ENCODE results near the gene KCNJ18.
"Not testable (repeated sequence)": the region's sequence is repeated elsewhere in the genome, so short reads cannot be mapped to it uniquely, and the experiment has no call there.

KCNJ18 gene
- 0 to 1.4 (median 0) reads per million in 17 experiments for total RNA-seq

DNA sequence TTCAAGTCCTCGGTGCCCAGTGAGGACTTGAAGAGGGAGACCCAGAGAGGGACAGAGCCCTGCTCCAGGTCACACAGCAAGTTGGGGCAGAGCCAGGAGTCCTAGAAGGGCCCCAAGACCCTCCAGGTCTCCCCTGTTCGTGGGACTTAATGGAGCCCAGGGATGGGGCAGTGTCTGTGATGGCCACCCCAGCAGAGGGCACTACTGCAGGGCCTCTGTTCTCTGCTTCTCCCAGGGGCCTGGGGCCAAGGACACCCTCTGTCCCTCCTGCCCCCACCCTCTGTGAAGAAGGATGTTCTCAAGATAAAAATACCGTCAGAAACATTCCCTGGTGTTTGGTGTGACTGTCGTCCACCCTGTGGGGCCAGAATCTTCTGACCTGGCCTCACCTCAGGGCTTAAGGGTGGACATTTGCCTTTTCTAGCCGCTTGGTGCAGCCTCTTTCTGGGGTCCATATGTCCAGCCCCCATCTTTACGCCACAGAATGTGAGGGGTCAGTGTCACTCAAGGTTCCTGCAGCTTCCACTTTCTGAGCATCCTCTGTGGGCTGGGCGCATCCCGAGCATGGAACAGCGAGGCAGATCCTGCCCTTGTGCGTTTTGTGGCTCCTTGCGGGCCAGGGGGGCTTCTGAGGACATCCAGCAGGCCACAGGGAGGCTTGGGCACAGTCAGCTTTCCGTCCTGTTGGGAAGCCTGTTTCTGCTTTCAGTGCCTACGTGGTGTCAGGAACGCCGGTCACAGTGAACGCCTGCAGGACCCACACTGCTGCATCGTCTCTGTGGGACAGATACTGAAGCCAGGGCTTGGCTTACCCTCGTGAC, at the start of gene KCNJ18:
Gene KCNJ18 (plus strand): TSS at position 641 of the 821 bp plus-strand sequence. CDS start 10,264 bp downstream, outside the sequence.
- not testable (repeated sequence) for DNase-seq

DNA sequence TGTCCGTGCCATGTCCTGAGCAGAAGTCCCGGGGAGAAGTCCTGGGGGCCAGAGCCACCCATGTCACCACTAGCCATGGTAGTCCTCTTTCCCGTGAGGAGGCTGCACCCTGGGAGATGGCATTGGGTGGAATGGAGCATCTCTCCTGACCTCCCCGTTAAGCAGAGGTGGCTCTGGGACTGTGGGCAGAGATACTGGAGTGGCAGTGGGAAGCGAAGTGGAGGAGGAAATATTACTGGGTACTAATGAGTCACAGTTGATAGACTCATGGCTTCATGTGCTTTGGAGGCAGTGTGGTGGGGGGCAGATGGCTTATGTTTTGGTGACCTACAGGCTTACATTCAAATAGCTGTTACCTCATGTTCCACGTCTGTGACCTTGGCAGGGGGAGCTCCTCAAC, 44.2 kb upstream of the KCNJ18 start:
- not testable (repeated sequence) for DNase-seq

GRCh38 chr17:21650043-21650442, 42.3 kb upstream of the KCNJ18 start:
- not testable (repeated sequence) for DNase-seq

GRCh38 chr17:21652049-21652448, 40.3 kb upstream of the KCNJ18 start:
- DNase-seq, result not testable (repeated sequence)

GRCh38 chr17:21653211-21653610, 39.1 kb upstream of the KCNJ18 start:
- DNase-seq, result not testable (repeated sequence)

- DNase-seq, result not testable (repeated sequence)
Observed at GRCh38 chr17:21656518-21657309, 35.6 kb upstream of the KCNJ18 start.

GRCh38 chr17:21659635-21660034, 32.7 kb upstream of the KCNJ18 start:
- not testable (repeated sequence) for DNase-seq

- DNase-seq, result not testable (repeated sequence)
Observed at GRCh38 chr17:21661455-21661854, 30.9 kb upstream of the KCNJ18 start.

- DNase-seq, result not testable (repeated sequence)
Observed at GRCh38 chr17:21663166-21663565, 29.2 kb upstream of the KCNJ18 start.

DNA sequence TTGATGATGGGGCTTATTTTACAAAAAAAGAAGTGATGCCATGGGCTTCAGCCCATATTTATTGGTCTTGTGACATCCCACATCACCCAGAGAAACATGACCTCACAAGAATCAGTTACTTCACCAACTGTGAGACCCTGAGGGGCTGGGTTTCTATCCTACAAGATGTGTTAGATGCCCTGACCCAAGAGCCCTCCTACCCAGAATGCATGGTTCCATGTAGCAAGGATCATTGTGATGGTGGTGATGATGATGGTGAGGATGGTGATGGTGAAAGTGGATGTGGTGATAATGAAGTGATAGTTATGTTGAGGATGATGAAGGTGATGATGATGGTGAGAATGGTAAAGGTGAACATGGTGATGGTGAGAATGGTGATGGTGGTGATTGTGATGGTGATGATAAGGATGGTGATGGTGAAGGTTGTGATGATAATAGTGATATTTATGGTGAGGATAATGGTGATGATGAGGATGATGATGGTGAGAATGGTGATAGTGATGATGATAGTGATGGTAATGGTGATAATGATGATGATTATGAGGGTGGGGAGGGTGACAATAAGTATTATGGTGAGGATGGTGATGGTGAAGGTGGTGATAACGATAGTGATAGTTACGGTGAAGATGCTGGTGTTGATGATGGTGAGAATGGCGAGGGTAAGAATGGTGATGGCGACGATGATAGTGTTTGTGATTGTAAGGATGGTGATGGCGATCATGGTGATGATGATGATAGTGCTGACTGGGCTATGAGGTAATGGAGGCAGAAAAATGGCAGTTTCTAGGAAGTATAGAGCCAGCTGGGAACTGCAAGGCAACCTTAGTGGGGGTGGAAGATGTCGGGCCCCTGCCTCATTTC, 28.5 kb upstream of the KCNJ18 start:
- not testable (repeated sequence) for DNase-seq

DNA sequence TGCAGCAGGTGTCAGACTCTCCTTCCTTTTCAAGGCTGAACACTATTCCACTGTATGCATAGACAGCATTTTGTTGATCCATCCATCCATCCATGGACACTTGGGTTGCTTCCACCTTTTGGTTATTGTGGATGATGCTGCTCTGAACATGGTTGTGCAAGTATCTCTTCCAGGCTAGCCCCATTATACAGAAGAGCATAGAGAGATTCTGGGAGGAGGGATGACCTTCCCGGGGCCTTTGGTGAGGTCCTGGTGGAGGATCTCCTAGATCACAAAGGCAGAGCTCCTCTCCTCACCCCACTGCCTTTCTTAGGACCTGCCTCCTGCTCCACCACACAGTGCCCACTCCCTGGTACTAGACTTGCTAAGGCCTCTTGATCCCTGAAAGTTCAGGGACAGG, 27.2 kb upstream of the KCNJ18 start:
- DNase-seq, result not testable (repeated sequence)

DNA sequence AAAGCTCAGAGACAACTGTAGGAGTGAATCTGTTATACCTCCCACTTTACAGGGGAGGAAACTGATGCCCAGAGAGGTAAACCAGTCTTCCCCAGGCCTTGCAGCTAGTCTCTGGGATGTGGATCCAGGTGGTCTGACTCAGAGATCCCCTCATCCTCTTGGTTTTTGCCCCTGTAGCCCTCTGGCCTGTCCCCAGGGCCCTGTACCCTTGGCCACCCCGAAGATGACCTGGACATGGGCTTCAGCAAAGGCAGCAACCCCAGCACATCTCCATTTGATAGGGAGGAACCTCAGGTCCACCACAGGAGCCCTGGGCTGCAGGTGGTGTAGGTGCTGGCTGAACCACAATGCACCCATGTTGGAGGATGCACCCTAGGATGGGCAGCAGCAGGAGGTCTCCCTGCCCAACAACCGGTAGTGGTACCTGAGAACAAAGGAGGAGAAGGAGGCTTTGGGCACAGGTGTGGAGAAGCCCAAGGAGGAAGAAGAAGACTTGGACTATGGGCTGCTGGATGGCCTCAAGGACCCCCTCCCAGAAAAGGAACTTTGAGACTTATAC, 26.3 kb upstream of the KCNJ18 start:
- DNase-seq, result not testable (repeated sequence)

- not testable (repeated sequence) for DNase-seq
Observed at GRCh38 chr17:21666711-21667412, 25.5 kb upstream of the KCNJ18 start.

DNA sequence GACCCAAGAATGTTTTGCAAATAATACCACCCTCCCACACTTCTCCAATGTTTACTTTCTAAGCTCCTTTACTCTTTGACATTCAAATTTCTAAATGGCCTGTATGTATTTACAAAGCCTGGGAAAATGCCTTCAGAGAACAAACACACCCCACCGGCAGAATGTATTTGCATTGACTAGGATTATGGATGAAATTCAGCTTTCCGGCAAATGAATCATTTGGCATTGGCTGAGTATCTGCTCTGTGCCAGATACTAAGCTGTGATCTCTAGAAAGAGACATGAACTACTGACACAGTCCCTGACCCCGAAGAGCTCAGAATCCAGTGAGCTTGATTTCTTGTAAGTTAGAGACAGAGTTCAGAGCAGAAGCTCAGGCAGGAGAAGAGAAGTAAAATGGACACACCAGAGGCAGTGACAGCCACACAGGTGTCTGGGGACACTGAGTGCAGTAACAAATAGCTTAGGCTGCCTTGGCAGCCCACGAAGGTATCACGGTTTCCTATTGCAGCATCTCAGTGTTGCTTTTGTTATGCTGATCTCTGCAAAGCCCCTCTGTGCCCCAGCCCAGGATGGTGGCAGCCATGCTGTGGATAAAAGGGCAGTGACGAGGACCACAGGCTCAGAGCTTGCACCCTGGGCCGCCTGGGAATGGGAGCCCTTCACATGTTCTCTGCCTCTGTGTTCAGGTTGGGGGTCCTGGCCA, 24.8 kb upstream of the KCNJ18 start:
- DNase-seq, result not testable (repeated sequence)

- DNase-seq, result not testable (repeated sequence)
Observed at GRCh38 chr17:21668118-21668488, 24.2 kb upstream of the KCNJ18 start.

DNA sequence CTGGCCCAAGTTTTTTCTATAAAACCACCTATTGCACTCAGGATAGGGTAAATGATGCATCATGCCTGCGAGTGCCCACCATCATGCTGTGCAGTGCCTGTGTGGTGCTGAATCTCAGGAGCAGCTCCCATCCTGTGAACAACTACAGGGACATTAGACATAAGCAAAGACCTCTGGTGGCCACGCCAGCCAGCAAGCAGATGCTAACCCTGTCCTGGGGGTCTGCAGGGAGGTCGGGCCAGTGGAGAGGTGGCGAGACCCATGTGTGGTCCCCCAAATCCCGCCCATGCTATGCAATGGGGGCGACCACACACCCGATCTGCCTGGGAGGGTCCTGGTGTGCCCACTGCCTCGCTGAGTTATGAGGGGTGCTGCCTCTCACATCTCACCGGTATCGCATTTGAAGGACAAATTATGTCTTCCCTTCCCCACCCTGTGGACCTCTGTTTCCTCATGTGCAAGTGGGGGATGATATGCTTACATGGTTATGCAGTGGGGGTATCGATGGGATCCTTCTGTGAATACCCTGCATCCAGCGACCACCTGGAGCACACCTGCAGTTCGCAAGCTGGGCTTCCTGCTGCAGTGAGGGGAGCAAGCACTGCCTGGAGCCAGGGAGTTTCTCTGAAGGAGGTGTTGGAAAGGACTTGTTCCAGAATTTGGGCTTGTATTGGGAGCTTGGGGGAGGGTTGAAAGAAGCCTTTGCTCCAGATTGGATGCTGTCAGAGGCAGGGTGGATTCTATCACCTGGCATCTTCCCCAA, 23.4 kb upstream of the KCNJ18 start:
- not testable (repeated sequence) for DNase-seq

DNA sequence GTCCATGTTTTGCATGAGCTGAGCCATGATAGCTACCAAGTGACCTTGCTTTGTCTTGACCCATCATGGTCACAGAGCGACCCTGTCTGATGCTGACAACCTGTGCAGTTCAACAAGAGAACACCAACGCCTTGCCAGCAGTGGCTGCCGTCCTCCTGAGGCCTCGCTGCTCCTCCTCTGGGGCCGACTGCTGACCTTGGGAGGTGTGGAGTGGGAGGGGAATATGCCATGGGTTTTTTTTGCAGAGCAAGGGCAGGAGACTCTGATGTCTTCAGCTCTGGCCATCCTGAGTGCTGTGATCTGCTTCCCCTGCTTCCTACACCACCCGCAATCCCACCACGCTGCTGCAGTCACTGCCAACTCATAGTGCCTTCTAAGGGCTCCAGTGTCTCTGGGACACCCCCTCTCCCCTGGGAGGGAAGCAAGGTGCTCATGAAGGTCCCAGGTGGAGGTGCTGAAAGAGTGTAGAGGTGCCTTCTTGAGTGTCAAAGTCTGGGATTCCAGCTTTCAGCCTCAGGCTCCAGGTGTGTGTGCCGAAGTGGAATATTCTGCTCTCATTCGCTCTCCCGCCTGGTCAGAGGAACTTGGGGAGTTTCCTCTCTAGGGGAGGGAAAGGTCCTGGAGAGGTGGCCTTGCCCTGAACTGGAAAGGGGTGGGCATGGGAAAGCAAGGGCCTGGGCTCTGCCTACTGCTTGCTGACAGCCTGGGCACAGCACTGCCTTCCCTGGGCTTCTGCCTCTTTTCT, 22.5 kb upstream of the KCNJ18 start:
- DNase-seq, result not testable (repeated sequence)

- DNase-seq, result not testable (repeated sequence)
Observed at GRCh38 chr17:21670361-21671155, 21.8 kb upstream of the KCNJ18 start.

All from suppressor macrophage (primary cell).